IMR-90 (cell line): ENCODE measurements around the gene PRKAG2.

Experiments
- BHLHE40 ChIP-seq: fragments of 150-350 bp; IDR thresholded peaks from 2 replicates; pipeline ENCODE4 v1.6.1; 2016; ENCODE audit warnings: mild to moderate bottlenecking, low read depth, low read length
- CEBPB ChIP-seq: IDR thresholded peaks from 2 replicates; pipeline ENCODE4 v1.6.1; 2012; ENCODE audit warnings: low read depth, low read length, improper control_type of control experiment
- FOS ChIP-seq: fragments of 150-350 bp; IDR thresholded peaks from 2 replicates; pipeline ENCODE4 v1.6.1; 2016; ENCODE audit warnings: low read depth, low read length
- POLR2A ChIP-seq: IDR thresholded peaks from 2 replicates; pipeline ENCODE4 v1.6.1; 2012; ENCODE audit warnings: mild to moderate bottlenecking, low read depth, low read length
- RAD21 ChIP-seq: IDR thresholded peaks from 2 replicates; pipeline ENCODE4 v1.6.1; 2012; ENCODE audit warnings: low read length, improper control_type of control experiment
- SMC3 ChIP-seq: fragments of 150-350 bp; IDR thresholded peaks from 2 replicates; pipeline ENCODE4 v1.6.1; 2016; ENCODE audit warnings: low read depth, mild to moderate bottlenecking, antibody characterized with exemption, low read length, moderate library complexity
- TF ChIP-seq, protein P1 (sequence below): conservative IDR thresholded peaks from 2 replicates; pipeline ENCODE4 v1.5.1; 2012; ENCODE audit warnings: mild to moderate bottlenecking, low read depth, low read length, improper control_type of control experiment
- TF ChIP-seq, protein P2 (sequence below): fragments of 150-350 bp; IDR thresholded peaks from 2 replicates; pipeline ENCODE4 v1.6.1; 2017; ENCODE audit warnings: mild to moderate bottlenecking, antibody characterized with exemption, low read length, low read depth

GRCh38 chr7:151719897-151720242 is 157.0 kb downstream of the PRKAG2 start:
- TF ChIP-seq, protein P1, sequence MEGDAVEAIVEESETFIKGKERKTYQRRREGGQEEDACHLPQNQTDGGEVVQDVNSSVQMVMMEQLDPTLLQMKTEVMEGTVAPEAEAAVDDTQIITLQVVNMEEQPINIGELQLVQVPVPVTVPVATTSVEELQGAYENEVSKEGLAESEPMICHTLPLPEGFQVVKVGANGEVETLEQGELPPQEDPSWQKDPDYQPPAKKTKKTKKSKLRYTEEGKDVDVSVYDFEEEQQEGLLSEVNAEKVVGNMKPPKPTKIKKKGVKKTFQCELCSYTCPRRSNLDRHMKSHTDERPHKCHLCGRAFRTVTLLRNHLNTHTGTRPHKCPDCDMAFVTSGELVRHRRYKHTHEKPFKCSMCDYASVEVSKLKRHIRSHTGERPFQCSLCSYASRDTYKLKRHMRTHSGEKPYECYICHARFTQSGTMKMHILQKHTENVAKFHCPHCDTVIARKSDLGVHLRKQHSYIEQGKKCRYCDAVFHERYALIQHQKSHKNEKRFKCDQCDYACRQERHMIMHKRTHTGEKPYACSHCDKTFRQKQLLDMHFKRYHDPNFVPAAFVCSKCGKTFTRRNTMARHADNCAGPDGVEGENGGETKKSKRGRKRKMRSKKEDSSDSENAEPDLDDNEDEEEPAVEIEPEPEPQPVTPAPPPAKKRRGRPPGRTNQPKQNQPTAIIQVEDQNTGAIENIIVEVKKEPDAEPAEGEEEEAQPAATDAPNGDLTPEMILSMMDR, result no peak
- TF ChIP-seq, protein P2, sequence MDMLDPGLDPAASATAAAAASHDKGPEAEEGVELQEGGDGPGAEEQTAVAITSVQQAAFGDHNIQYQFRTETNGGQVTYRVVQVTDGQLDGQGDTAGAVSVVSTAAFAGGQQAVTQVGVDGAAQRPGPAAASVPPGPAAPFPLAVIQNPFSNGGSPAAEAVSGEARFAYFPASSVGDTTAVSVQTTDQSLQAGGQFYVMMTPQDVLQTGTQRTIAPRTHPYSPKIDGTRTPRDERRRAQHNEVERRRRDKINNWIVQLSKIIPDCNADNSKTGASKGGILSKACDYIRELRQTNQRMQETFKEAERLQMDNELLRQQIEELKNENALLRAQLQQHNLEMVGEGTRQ, result no peak
- no peak for TF ChIP-seq RAD21
- no peak for TF ChIP-seq SMC3
- no peak for TF ChIP-seq FOS
- no peak for TF ChIP-seq CEBPB
- TF ChIP-seq BHLHE40, result no peak
- TF ChIP-seq POLR2A, result no peak
